Gastrocnemius medialis (tissue), 4 donors: ENCODE data around the gene YPEL2. TPM values are rescaled to one million over a fixed set of nuclear protein-coding genes. Genes with fewer than 3 reads are reported as not detected.

Experiments used
- ATAC-seq, 2 donors: fragments of 150-250 bp; one replicate each; pipeline ENCODE4 v1.9.1; 2016
- DNase-seq, 2 donors: peaks; one replicate each; pipeline ENCODE4 v3.0.0-alpha.2; 2019
- H3K27ac ChIP-seq, 4 donors: fragments of 200-600 bp; sonication (generic); 1 replicate in 1 of 4; 2 replicates in 3 of 4; pipeline ENCODE4 v1.5.1; 2016 to 2018; ENCODE audit warnings: mild to moderate bottlenecking in 2 of 4, moderate library complexity in 1 of 4
- H3K27me3 ChIP-seq, 3 donors: fragments of 200-600 bp; sonication (generic) in 2 of 3; 1 replicate in 1 of 3; 2 replicates in 2 of 3; pipeline versions ENCODE4 v1.5.1 to v1.6.0; 2016 to 2019; ENCODE audit warnings: mild to moderate bottlenecking in 1 of 3, moderate library complexity in 1 of 3
- H3K36me3 ChIP-seq, 2 donors: fragments of 200-600 bp; sonication (generic) in 1 of 2; one replicate each; pipeline ENCODE4 v1.5.1; 2017 to 2018
- H3K4me1 ChIP-seq, 2 donors: fragments of 200-600 bp; sonication (generic) in 1 of 2; one replicate each; pipeline ENCODE4 v1.5.1; 2016 to 2017; ENCODE audit warnings: mild to moderate bottlenecking in 2 of 2
- H3K4me3 ChIP-seq, 4 donors: fragments of 200-600 bp; sonication (generic) in 3 of 4; 1 replicate in 1 of 4; 2 replicates in 3 of 4; pipeline ENCODE4 v1.5.1; 2016 to 2019; ENCODE audit warnings: mild to moderate bottlenecking in 2 of 4
- H3K9me3 ChIP-seq, 3 donors: fragments of 200-600 bp; sonication (generic) in 2 of 3; 1 replicate in 1 of 3; 2 replicates in 2 of 3; pipeline ENCODE4 v1.5.1; 2016 to 2019
- CTCF ChIP-seq, 5 experiments: fragments of 450-650 bp in 3 of 5; fragments of 200-600 bp in 2 of 5; sonication (generic) in 2 of 5; IDR thresholded peaks in 4 of 5; conservative IDR thresholded peaks in 1 of 5; 1 replicate in 4 of 5; 2 replicates in 1 of 5; pipeline ENCODE4 v1.5.1; 2016 to 2019; ENCODE audit warnings: antibody characterized with exemption in 5 of 5, mild to moderate bottlenecking in 3 of 5, moderate library complexity in 3 of 5
- POLR2A ChIP-seq, 2 donors: fragments of 450-650 bp; IDR thresholded peaks; one replicate each; pipeline ENCODE4 v1.6.1; 2017; ENCODE audit warnings: antibody characterized with exemption in 2 of 2, mild to moderate bottlenecking in 2 of 2, moderate library complexity in 2 of 2
- in situ Hi-C, 4 donors: fragments of 200-750 bp; cut with MboI; loops; one replicate each; pipeline versions ENCODE4 v1.15.0 to v1.8.0; 2017; ENCODE audit warnings: low sequenced_read_pairs in 4 of 4
- intact Hi-C: fragments of 100-400 bp; cut with DNase I; formaldehyde crosslinking; loops from one replicate; pipeline ENCODE4 v1.15.1; 2023; ENCODE audit warnings: low total_unique reads
- total RNA-seq, 4 donors: library from RNA; depleted of rRNA; stranded (reverse); fragments of >200 nt; gene quantifications; one replicate each; pipeline versions ENCODE4 v1.1.0 to v1.2.3, GENCODE V29; 2016

Gene YPEL2
- total RNA-seq, 4 donors from 2014 or later: 18.9 to 27.4 (median 22.2) TPM

DNA sequence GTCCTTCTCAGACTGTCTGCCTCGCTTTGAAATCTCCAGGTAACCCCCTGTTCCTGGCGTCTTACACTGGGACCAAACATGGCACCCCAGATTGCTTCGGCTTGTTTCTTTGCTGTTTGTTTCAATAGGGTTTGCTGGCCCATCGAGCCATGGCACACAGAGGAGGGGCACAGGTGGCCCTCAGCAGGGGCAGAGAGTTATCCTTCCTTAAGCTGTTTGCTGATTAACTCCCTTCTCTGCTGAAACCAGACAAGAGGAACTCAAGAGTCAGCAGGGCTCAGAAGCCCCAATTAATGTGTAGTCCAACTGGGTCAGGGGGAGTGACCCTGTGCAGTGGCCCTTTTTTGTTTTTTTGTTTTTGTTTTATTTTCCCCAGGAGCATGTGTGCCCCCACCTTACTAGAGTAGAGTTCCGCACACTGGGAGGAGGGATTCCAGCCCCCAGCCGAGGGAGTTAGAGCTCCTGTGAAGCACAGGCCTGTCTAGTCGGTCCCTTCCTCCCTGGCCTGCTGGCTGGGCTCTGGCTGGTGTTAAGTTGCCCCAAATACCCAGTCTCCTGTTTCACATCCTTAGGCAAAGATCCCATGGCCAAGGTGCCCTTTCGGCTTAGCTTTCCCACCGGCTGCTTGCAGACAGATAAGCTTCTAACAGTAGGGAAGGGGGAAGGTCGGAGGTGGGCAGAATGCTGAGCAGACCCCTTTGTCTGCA is 39.3 kb downstream of the YPEL2 start:
- Histone ChIP-seq H3K9me3 (no peaks in the 10 kb centered on the region), H3K36me3 (no peaks in the 10 kb centered on the region), H3K27me3 (no peaks in the 10 kb centered on the region), H3K27ac (peak overlapping the region; percentile 96 to 99 (median 98)), H3K4me1 (peaks cover 100% of the 10 kb centered on the region in 2 donors), H3K4me3 (peak overlapping the region in 3 of 4 donors; percentile 36 to 45 (median 43))
- ATAC-seq (peak; percentile 50 to 57), DNase-seq (peak; percentile 82 to 93)
- intact Hi-C loops: no loop called here
- in situ Hi-C loops: loop anchor here in 1 of 4 donors (10.0 kb wide), 1 partner anchor 54 kb away; no protein-coding TSS in a partner anchor
- TF ChIP-seq POLR2A (IDR thresholded peaks at IDR 0.05): peak; percentile 32 to 65
- TF ChIP-seq CTCF (IDR thresholded peaks at IDR 0.05 in 4 of 5, conservative IDR thresholded peaks at IDR 0.05 in 1 of 5): no peak

GRCh38 chr17:59371416-59372100 is 40.1 kb downstream of the YPEL2 start:
- intact Hi-C loops: loop anchor here (1.0 kb wide), 1 partner anchor 52 kb away; no protein-coding TSS in a partner anchor
- no peak for TF ChIP-seq POLR2A (IDR thresholded peaks at IDR 0.05)
- TF ChIP-seq CTCF (IDR thresholded peaks at IDR 0.05 in 4 of 5, conservative IDR thresholded peaks at IDR 0.05 in 1 of 5): no peak
- in situ Hi-C loops: loop anchor here in 1 of 4 donors (10.0 kb wide), 1 partner anchor 53 kb away; no protein-coding TSS in a partner anchor
- Histone ChIP-seq H3K4me1 (peaks cover 98 to 100% of the 10 kb centered on the region in 2 donors), H3K36me3 (no peaks in the 10 kb centered on the region), H3K4me3 (peak overlapping the region in 3 of 4 donors; percentile 36 to 45 (median 43)), H3K27ac (peak overlapping the region; percentile 96 to 99 (median 98)), H3K9me3 (no peaks in the 10 kb centered on the region), H3K27me3 (no peaks in the 10 kb centered on the region)
- DNase-seq (peak; percentile 86 to 93), ATAC-seq (peak; percentile 61 to 71)

DNA sequence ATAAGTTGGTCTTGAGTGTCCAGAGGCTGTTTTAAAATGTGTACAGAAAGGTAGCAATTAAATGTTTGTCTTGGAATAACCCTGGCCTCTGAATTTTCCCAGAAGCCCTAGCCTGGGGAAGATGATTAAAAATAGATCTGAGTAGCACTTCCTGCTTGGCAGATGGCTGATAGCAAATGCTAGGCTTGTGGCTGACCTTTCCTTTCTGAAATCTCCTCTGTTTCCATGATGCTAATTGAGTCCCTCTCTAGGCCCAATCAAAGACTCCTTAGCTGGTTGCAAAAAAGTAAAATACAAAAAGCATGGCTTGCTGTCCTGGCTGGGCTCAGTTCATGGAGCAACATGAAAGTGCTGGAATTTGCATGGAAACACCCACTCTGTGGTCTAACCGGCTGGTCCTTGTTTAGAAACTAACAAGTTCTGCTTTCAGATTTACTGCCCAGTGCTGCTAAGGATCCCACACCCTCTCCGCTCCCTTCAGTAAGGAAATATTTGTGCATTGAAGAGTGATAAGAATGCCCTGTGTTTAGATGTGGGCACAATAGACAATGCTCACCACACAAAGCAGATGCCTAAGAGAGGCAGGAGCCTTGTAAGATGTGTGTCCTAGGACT is 40.8 kb downstream of the YPEL2 start:
- DNase-seq: peak; percentile 60 to 69
- peak overlapping the region in 3 of 4 donors; percentile 19 to 45 (median 36) for H3K4me3 ChIP-seq
- peak; percentile 61 to 64 for ATAC-seq

More for the DNA sequence above, 40.8 kb downstream of the YPEL2 start:
- no peak for TF ChIP-seq CTCF (IDR thresholded peaks at IDR 0.05 in 4 of 5, conservative IDR thresholded peaks at IDR 0.05 in 1 of 5)
- TF ChIP-seq POLR2A (IDR thresholded peaks at IDR 0.05): peak in 1 of 2 donors; percentile 31
- Histone ChIP-seq H3K9me3 (no peaks in the 10 kb centered on the region), H3K36me3 (no peaks in the 10 kb centered on the region), H3K27me3 (no peaks in the 10 kb centered on the region), H3K4me1 (peaks cover 98% of the 10 kb centered on the region in 2 donors), H3K27ac (peak overlapping the region; percentile 96 to 99 (median 98))
- intact Hi-C loops (loop anchor here (1.0 kb wide), 1 partner anchor 51 kb away; no protein-coding TSS in a partner anchor), in situ Hi-C loops (loop anchor here in 1 of 4 donors (10.0 kb wide), 1 partner anchor 53 kb away; no protein-coding TSS in a partner anchor)
